ENCODE results near the gene NPIPA2.
"Not testable (repeated sequence)": the region's sequence is repeated elsewhere in the genome, so short reads cannot be mapped to it uniquely, and the experiment has no call there.

NPIPA2 gene

GRCh38 chr16:14742273-14743128 is at the start of gene NPIPA2:
TSS of gene NPIPA2 (plus strand) at chr16:14742533. CDS start at chr16:14748066, 5,533 bp downstream.
- DNase-seq: not testable (repeated sequence)

- not testable (repeated sequence) for DNase-seq
These were observed 48.2 kb upstream of the NPIPA2 start, which contains the start of gene PLA2G10 for GRCh38 chr16:14694129-14694528. TSS of gene PLA2G10 (minus strand) at chr16:14694308. CDS start at chr16:14694229, 79 bp downstream.

- DNase-seq: not testable (repeated sequence)
These were observed 40.5 kb upstream of the NPIPA2 start for GRCh38 chr16:14701859-14702258.

GRCh38 chr16:14702672-14703071 is 39.7 kb upstream of the NPIPA2 start:
- not testable (repeated sequence) for DNase-seq

GRCh38 chr16:14703156-14704011 is 38.9 kb upstream of the NPIPA2 start, which contains the start of gene NPIPA3:
TSS of gene NPIPA3 (plus strand) at chr16:14703411. CDS start at chr16:14708944, 5,533 bp downstream.
- DNase-seq: not testable (repeated sequence)

GRCh38 chr16:14733233-14733632 is 9.1 kb upstream of the NPIPA2 start:
- not testable (repeated sequence) for DNase-seq

- not testable (repeated sequence) for DNase-seq
These were observed 1.4 kb upstream of the NPIPA2 start for GRCh38 chr16:14740832-14741385.

GRCh38 chr16:14741794-14742193 is 539 bp upstream of the NPIPA2 start:
- DNase-seq: not testable (repeated sequence)

GRCh38 chr16:14773654-14774053 is 31.3 kb downstream of the NPIPA2 start:
- not testable (repeated sequence) for DNase-seq

- DNase-seq: not testable (repeated sequence)
These were observed 33.3 kb downstream of the NPIPA2 start for GRCh38 chr16:14775624-14776023.

GRCh38 chr16:14776763-14777162 is 34.4 kb downstream of the NPIPA2 start:
- not testable (repeated sequence) for DNase-seq

GRCh38 chr16:14779368-14779877 is 37.1 kb downstream of the NPIPA2 start:
- DNase-seq: not testable (repeated sequence)

- not testable (repeated sequence) for DNase-seq
These were observed 43.8 kb downstream of the NPIPA2 start for GRCh38 chr16:14786180-14786579.

- not testable (repeated sequence) for DNase-seq
These were observed 47.2 kb downstream of the NPIPA2 start for GRCh38 chr16:14789577-14789976.

GRCh38 chr16:14790320-14790956 is 48.1 kb downstream of the NPIPA2 start:
- not testable (repeated sequence) for DNase-seq

GRCh38 chr16:14792914-14793313 is 50.6 kb downstream of the NPIPA2 start:
- DNase-seq: not testable (repeated sequence)

- DNase-seq: not testable (repeated sequence)
These were observed 55.2 kb downstream of the NPIPA2 start for GRCh38 chr16:14797558-14797957.

GRCh38 chr16:14803577-14803976 is 61.2 kb downstream of the NPIPA2 start:
- DNase-seq: not testable (repeated sequence)

- not testable (repeated sequence) for DNase-seq
These were observed 64.9 kb downstream of the NPIPA2 start for GRCh38 chr16:14807184-14807678.

GRCh38 chr16:14813890-14814289 is 71.6 kb downstream of the NPIPA2 start:
- DNase-seq: not testable (repeated sequence)

Data from activated naive CD4-positive, alpha-beta T cell treated with anti-CD3 and anti-CD28 coated beads, Interleukin-2, amount 50 U/mL, for 16 hours (primary cell).